ENCODE measurements around the gene CCDC158.

DNA sequence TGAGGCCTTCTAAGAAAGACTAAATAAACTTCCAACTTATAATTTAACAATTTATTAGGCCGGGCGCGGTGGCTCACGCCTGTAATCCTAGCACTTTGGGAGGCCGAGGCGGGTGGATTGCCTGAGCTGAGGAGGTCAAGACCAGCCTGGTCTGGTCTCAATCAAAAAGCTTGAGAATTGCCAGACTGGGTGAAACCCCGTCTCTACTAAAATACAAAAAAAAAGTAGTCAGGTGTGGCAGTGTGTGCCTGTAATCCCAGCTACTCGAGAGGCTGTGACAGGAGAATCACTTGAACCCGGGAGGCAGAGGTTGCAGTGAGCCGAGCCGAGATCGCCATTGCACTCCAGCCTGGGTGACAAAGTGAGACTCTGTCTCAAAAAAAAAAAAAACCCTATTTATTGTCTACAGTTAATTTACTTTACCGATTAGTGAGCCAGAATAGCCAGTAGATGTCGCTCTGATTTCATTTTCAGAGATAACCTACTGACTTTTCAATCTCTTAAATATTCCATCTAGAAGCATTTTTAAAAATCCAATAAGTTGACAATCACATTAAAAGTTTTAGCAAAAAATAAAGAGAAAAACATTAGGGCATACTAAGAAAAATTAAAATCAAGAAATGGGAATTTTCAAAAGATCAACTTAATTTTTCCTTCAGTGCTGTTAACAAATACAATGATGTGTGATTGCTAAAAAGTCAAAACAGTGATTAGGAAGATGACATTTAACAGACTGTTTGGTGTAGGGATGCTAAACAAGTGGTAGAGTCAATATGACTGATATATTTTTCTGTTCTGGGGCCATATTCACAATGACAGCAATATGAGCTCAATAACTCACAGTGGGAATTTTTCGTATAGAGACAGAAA is 9.8 kb upstream of the CCDC158 start:
- TF ChIP-seq, protein P1, sequence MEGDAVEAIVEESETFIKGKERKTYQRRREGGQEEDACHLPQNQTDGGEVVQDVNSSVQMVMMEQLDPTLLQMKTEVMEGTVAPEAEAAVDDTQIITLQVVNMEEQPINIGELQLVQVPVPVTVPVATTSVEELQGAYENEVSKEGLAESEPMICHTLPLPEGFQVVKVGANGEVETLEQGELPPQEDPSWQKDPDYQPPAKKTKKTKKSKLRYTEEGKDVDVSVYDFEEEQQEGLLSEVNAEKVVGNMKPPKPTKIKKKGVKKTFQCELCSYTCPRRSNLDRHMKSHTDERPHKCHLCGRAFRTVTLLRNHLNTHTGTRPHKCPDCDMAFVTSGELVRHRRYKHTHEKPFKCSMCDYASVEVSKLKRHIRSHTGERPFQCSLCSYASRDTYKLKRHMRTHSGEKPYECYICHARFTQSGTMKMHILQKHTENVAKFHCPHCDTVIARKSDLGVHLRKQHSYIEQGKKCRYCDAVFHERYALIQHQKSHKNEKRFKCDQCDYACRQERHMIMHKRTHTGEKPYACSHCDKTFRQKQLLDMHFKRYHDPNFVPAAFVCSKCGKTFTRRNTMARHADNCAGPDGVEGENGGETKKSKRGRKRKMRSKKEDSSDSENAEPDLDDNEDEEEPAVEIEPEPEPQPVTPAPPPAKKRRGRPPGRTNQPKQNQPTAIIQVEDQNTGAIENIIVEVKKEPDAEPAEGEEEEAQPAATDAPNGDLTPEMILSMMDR (IDR thresholded peaks at IDR 0.05): no peak
- no peak for TF ChIP-seq POLR2A (IDR thresholded peaks at IDR 0.05)
- no peak for TF ChIP-seq EP300 (IDR thresholded peaks at IDR 0.05)

All from ovary (tissue), 3 donors.